Natural killer cell (primary cell): ENCODE results near the gene MELTF. TPM values are rescaled to one million over a fixed set of nuclear protein-coding genes. Genes with fewer than 3 reads are reported as not detected.

Experiments used
- ATAC-seq, 3 donors: fragments of 150-1000 bp in 2 of 3; fragments of 200-7000 bp in 1 of 3; cut with Tn5 transposase; 1 replicate in 1 of 3; 2 replicates in 2 of 3; pipeline ENCODE4 v1.10.0; 2021; ENCODE audit warnings: mild to moderate bottlenecking in 2 of 3, moderate library complexity in 2 of 3
- DNase-seq, 2 donors: peaks; one replicate each; pipeline versions ENCODE4 v3.0.0 to v3.0.0-alpha.2; 2013 to 2021; ENCODE audit warnings: mixed read lengths in 1 of 2
- H3K27ac ChIP-seq: one replicate; pipeline ENCODE4 v1.5.1; 2013; ENCODE audit warnings: mild to moderate bottlenecking, low read length
- H3K27me3 ChIP-seq: one replicate; pipeline ENCODE4 v1.6.1; 2013; ENCODE audit warnings: low read length; ENCODE audit not compliant: control insufficient read depth, insufficient read depth
- H3K36me3 ChIP-seq: one replicate; pipeline ENCODE4 v1.6.1; 2013; ENCODE audit warnings: low read length; ENCODE audit not compliant: control insufficient read depth, insufficient read depth
- H3K4me1 ChIP-seq: one replicate; pipeline ENCODE4 v1.6.1; 2013; ENCODE audit warnings: low read length; ENCODE audit not compliant: control insufficient read depth, insufficient read depth
- H3K4me3 ChIP-seq: one replicate; pipeline ENCODE4 v1.5.1; 2013; ENCODE audit warnings: low read length
- H3K9me3 ChIP-seq: one replicate; pipeline ENCODE4 v1.6.1; 2013; ENCODE audit warnings: low read length; ENCODE audit not compliant: control insufficient read depth, insufficient read depth
- H3K27ac Mint-ChIP-seq, 2 donors: one replicate each; pipeline ENCODE4 v1.8.0; 2022; ENCODE audit warnings: mild to moderate bottlenecking in 2 of 2, mixed read lengths in 2 of 2, moderate library complexity in 1 of 2
- H3K27me3 Mint-ChIP-seq, 2 donors: one replicate each; pipeline ENCODE4 v1.8.0; 2022; ENCODE audit warnings: low read depth in 2 of 2, mixed read lengths in 2 of 2
- H3K36me3 Mint-ChIP-seq: one replicate; pipeline ENCODE4 v1.8.0; 2022; ENCODE audit warnings: mixed read lengths
- H3K4me1 Mint-ChIP-seq, 2 donors: one replicate each; pipeline ENCODE4 v1.8.0; 2022; ENCODE audit warnings: mixed read lengths in 2 of 2
- H3K4me3 Mint-ChIP-seq: one replicate; pipeline ENCODE4 v1.8.0; 2022; ENCODE audit warnings: mild to moderate bottlenecking, moderate library complexity, mixed read lengths
- H3K9me3 Mint-ChIP-seq, 2 donors: one replicate each; pipeline ENCODE4 v1.8.0; 2022; ENCODE audit warnings: mixed read lengths in 2 of 2
- CTCF ChIP-seq: fragments of 200-600 bp; IDR thresholded peaks from one replicate; pipeline ENCODE4 v1.8.0; 2022; ENCODE audit warnings: antibody characterized with exemption
- WGBS: methylation state at CpG from one replicate; pipeline ENCODE4 v1.1.7; 2013; ENCODE audit warnings: missing lambda C conversion rate; ENCODE audit not compliant: insufficient coverage; 5-methylcytosine and 5-hydroxymethylcytosine counted together
- intact Hi-C: fragments of 100-400 bp; cut with micrococcal nuclease; formaldehyde crosslinking; loops from one replicate; pipeline ENCODE4 v1.14.2; 2022
- total RNA-seq, 4 donors: library from RNA; stranded (reverse); fragments of 120-200 nt in 1 of 4; gene quantifications; one replicate each; pipeline versions ENCODE4 v1.2.3 to v1.2.4, GENCODE V29; 2013 to 2022

The MELTF gene
- total RNA-seq, 3 donors from 2014 or later (not counting 1 experiment from before 2014, with no cell fraction given): 2.4 to 4.3 (median 4.0) TPM

- H3K27me3 Mint-ChIP-seq: no peaks in the 10 kb centered on the region
- WGBS: 91% methylated on average over 19 of the region's 19 CpGs
- Histone ChIP-seq H3K9me3 (no peaks in the 10 kb centered on the region), H3K4me1 (no peaks in the 10 kb centered on the region), H3K4me3 (no peak overlapping the region), H3K36me3 (no peaks in the 10 kb centered on the region), H3K27me3 (no peaks in the 10 kb centered on the region), H3K27ac (no peak overlapping the region)
- H3K36me3 Mint-ChIP-seq: no peaks in the 10 kb centered on the region
- H3K4me1 Mint-ChIP-seq: no peaks in the 10 kb centered on the region
- no peak overlapping the region for H3K27ac Mint-ChIP-seq
- ATAC-seq (no peak), DNase-seq (no peak)
- intact Hi-C loops: no loop called here
- TF ChIP-seq CTCF: no peak
- H3K9me3 Mint-ChIP-seq: no peaks in the 10 kb centered on the region
- H3K4me3 Mint-ChIP-seq: no peak overlapping the region
Observed at GRCh38 chr3:196995027-196995426, 34.6 kb downstream of the MELTF start.

GRCh38 chr3:196994056-196994455 lies 35.6 kb downstream of the MELTF start:
- intact Hi-C loops: no loop called here
- ATAC-seq (no peak), DNase-seq (no peak)
- H3K4me3 ChIP-seq: no peak overlapping the region
- Mint-ChIP-seq H3K9me3 (no peaks in the 10 kb centered on the region), H3K27ac (no peak overlapping the region), H3K36me3 (no peaks in the 10 kb centered on the region), H3K4me3 (no peak overlapping the region), H3K27me3 (no peaks in the 10 kb centered on the region), H3K4me1 (no peaks in the 10 kb centered on the region)
- no peak for TF ChIP-seq CTCF
- no peaks in the 10 kb centered on the region for H3K36me3 ChIP-seq
- H3K9me3 ChIP-seq: no peaks in the 10 kb centered on the region
- WGBS: 86% methylated on average over 16 of the region's 16 CpGs
- H3K4me1 ChIP-seq: no peaks in the 10 kb centered on the region
- no peak overlapping the region for H3K27ac ChIP-seq
- no peaks in the 10 kb centered on the region for H3K27me3 ChIP-seq

- no peaks in the 10 kb centered on the region for H3K27me3 Mint-ChIP-seq
- no peaks in the 10 kb centered on the region for H3K27me3 ChIP-seq
- WGBS: 85% methylated on average over 17 of the region's 17 CpGs
- ATAC-seq (no peak), DNase-seq (no peak)
- H3K4me3 Mint-ChIP-seq: no peak overlapping the region
- H3K4me3 ChIP-seq: no peak overlapping the region
- no peaks in the 10 kb centered on the region for H3K4me1 Mint-ChIP-seq
- H3K27ac ChIP-seq: no peak overlapping the region
- H3K27ac Mint-ChIP-seq: no peak overlapping the region
- H3K36me3 Mint-ChIP-seq: no peaks in the 10 kb centered on the region
- TF ChIP-seq CTCF: no peak
- H3K9me3 Mint-ChIP-seq: no peaks in the 10 kb centered on the region
- no peaks in the 10 kb centered on the region for H3K36me3 ChIP-seq
- H3K4me1 ChIP-seq: no peaks in the 10 kb centered on the region
- H3K9me3 ChIP-seq: no peaks in the 10 kb centered on the region
- intact Hi-C loops: no loop called here
Observed at GRCh38 chr3:196992461-196993065, 37.1 kb downstream of the MELTF start.
